Brain microvascular endothelial cell (primary cell): ENCODE measurements around the gene TNPO2.
A peak's percentile ranks its signal among the peaks of the same experiment; 100 is the strongest.

ENCODE experiments used
- DNase-seq: peaks from one replicate; pipeline ENCODE4 v3.0.0-alpha.2; 2020
- H3K27ac ChIP-seq: fragments of 250-450 bp; sonication (Bioruptor Pico); 2 replicates; pipeline ENCODE4 v1.5.1; 2020; ENCODE audit warnings: mild to moderate bottlenecking, moderate library complexity
- H3K27me3 ChIP-seq: fragments of 250-450 bp; sonication (Bioruptor Pico); replicated peaks from 2 replicates; pipeline ENCODE4 v1.5.1; 2020; ENCODE audit warnings: mild to moderate bottlenecking
- H3K36me3 ChIP-seq: fragments of 250-450 bp; sonication (Bioruptor Pico); replicated peaks from 2 replicates; pipeline ENCODE4 v1.5.1; 2020; ENCODE audit warnings: mild to moderate bottlenecking
- H3K4me3 ChIP-seq: 2 replicates; pipeline ENCODE4 v1.5.1; 2011; ENCODE audit warnings: low read depth, mild to moderate bottlenecking, control low read depth, low read length, moderate library complexity
- CTCF ChIP-seq: IDR thresholded peaks from 2 replicates; pipeline ENCODE4 v1.5.1; 2011; ENCODE audit warnings: low read depth, mild to moderate bottlenecking, moderate library complexity, low read length, control low read depth, inconsistent platforms; ENCODE audit errors: missing control alignments
- in situ Hi-C: cut with HindIII; loops from 2 replicates; pipeline ENCODE4 v1.10.0; 2017; ENCODE audit warnings: low sequenced_read_pairs, low pct_ligation_motif_present

TNPO2 gene

GRCh38 chr19:12692960-12693359 lies 30.8 kb downstream of the TNPO2 start:
- TF ChIP-seq CTCF: no peak
- peaks cover 12% of the 10 kb centered on the region for H3K36me3 ChIP-seq
- no peaks in the 10 kb centered on the region for H3K27me3 ChIP-seq
- no peak overlapping the region for H3K27ac ChIP-seq
- DNase-seq: no peak
- in situ Hi-C loops: no loop called here
- no peak overlapping the region for H3K4me3 ChIP-seq

GRCh38 chr19:12689581-12690216 lies 34.0 kb downstream of the TNPO2 start:
- no peak overlapping the region for H3K4me3 ChIP-seq
- no peak overlapping the region for H3K27ac ChIP-seq
- no peak for TF ChIP-seq CTCF
- no peak for DNase-seq
- H3K36me3 ChIP-seq: peaks cover 10% of the 10 kb centered on the region
- no peaks in the 10 kb centered on the region for H3K27me3 ChIP-seq
- in situ Hi-C loops: no loop called here

GRCh38 chr19:12689012-12689411 lies 34.7 kb downstream of the TNPO2 start:
- in situ Hi-C loops: no loop called here
- no peak overlapping the region for H3K27ac ChIP-seq
- no peak overlapping the region for H3K4me3 ChIP-seq

GRCh38 chr19:12687496-12688196 lies 36.1 kb downstream of the TNPO2 start, which contains the start of gene GNG14:
TSS of gene GNG14 (plus strand) at chr19:12687998. CDS start at chr19:12688049, 51 bp downstream.
- no peak for DNase-seq
- no peak within 1 kb of the TSS for H3K4me3 ChIP-seq
- H3K36me3 ChIP-seq: peaks cover 8% of the 10 kb centered on the region
- no peak within 1 kb of the TSS for H3K27ac ChIP-seq
- peak; percentile 13 for TF ChIP-seq CTCF
- H3K27me3 ChIP-seq: no peaks in the 10 kb centered on the region
- in situ Hi-C loops: no loop called here

More at GRCh38 chr19:12689012-12689411, 34.7 kb downstream of the TNPO2 start:
- Histone ChIP-seq H3K27me3 (no peaks in the 10 kb centered on the region), H3K36me3 (peaks cover 10% of the 10 kb centered on the region)
- TF ChIP-seq CTCF: no peak
- no peak for DNase-seq

- in situ Hi-C loops: no loop called here
- no peak overlapping the region for H3K27ac ChIP-seq
- no peak for TF ChIP-seq CTCF
Observed at GRCh38 chr19:12685831-12686230, 37.9 kb downstream of the TNPO2 start.

More at GRCh38 chr19:12685831-12686230, 37.9 kb downstream of the TNPO2 start:
- Histone ChIP-seq H3K27me3 (no peaks in the 10 kb centered on the region), H3K4me3 (no peak overlapping the region), H3K36me3 (peaks cover 5% of the 10 kb centered on the region)
- no peak for DNase-seq
